LNCaP clone FGC (cell line): ENCODE measurements around the gene C1QC.
A peak's percentile ranks its signal among the peaks of the same experiment; 100 is the strongest.

Experiments
- DNase-seq: peaks from one replicate; pipeline ENCODE4 v3.0.0-alpha.2; 2011; ENCODE audit warnings: low read depth
- H3K4me3 ChIP-seq: 2 replicates; pipeline ENCODE4 v1.5.1; 2011; ENCODE audit warnings: mild to moderate bottlenecking, low read depth, low read length, control low read depth
- TF ChIP-seq, protein P1 (sequence below): IDR thresholded peaks from 2 replicates; pipeline ENCODE4 v1.5.1; 2012; ENCODE audit warnings: mild to moderate bottlenecking; ENCODE audit not compliant: control insufficient read depth, insufficient read depth; ENCODE audit errors: extremely low read depth

The C1QC gene

GRCh38 chr1:22636927-22637326, 6.5 kb upstream of the C1QC start:
- DNase-seq: no peak
- TF ChIP-seq, protein P1, sequence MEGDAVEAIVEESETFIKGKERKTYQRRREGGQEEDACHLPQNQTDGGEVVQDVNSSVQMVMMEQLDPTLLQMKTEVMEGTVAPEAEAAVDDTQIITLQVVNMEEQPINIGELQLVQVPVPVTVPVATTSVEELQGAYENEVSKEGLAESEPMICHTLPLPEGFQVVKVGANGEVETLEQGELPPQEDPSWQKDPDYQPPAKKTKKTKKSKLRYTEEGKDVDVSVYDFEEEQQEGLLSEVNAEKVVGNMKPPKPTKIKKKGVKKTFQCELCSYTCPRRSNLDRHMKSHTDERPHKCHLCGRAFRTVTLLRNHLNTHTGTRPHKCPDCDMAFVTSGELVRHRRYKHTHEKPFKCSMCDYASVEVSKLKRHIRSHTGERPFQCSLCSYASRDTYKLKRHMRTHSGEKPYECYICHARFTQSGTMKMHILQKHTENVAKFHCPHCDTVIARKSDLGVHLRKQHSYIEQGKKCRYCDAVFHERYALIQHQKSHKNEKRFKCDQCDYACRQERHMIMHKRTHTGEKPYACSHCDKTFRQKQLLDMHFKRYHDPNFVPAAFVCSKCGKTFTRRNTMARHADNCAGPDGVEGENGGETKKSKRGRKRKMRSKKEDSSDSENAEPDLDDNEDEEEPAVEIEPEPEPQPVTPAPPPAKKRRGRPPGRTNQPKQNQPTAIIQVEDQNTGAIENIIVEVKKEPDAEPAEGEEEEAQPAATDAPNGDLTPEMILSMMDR: no peak
- H3K4me3 ChIP-seq: no peak overlapping the region

- TF ChIP-seq, protein P1: no peak
- no peak overlapping the region for H3K4me3 ChIP-seq
Measured at GRCh38 chr1:22637907-22638445, 5.5 kb upstream of the C1QC start.

DNA sequence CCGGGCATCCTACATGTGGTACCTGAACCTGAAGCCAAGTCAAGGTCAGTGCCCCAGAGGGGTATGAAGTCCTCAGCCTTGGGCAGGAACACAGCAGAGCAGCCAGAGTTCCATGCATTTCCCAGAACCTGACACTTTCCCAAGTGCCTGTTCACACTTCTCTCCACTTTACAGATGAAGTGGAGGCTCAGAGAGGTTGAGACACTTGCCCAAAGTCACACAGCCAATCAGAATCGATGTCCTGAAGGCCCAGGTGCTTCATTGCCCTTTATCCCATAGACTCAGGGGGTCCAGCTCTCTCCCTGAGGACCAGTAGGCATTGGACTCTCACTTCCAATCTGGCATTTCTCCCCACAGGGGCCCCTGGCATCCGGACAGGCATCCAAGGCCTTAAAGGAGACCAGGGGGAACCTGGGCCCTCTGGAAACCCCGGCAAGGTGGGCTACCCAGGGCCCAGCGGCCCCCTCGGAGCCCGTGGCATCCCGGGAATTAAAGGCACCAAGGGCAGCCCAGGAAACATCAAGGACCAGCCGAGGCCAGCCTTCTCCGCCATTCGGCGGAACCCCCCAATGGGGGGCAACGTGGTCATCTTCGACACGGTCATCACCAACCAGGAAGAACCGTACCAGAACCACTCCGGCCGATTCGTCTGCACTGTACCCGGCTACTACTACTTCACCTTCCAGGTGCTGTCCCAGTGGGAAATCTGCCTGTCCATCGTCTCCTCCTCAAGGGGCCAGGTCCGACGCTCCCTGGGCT, 4.8 kb upstream of the C1QC start:
- TF ChIP-seq, protein P1: no peak
- DNase-seq: no peak
- no peak overlapping the region for H3K4me3 ChIP-seq

More at GRCh38 chr1:22637907-22638445, 5.5 kb upstream of the C1QC start:
- no peak for DNase-seq

DNA sequence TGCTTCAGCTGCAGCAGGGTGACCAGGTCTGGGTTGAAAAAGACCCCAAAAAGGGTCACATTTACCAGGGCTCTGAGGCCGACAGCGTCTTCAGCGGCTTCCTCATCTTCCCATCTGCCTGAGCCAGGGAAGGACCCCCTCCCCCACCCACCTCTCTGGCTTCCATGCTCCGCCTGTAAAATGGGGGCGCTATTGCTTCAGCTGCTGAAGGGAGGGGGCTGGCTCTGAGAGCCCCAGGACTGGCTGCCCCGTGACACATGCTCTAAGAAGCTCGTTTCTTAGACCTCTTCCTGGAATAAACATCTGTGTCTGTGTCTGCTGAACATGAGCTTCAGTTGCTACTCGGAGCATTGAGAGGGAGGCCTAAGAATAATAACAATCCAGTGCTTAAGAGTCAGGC, 4.1 kb upstream of the C1QC start:
- TF ChIP-seq, protein P1: no peak
- no peak for DNase-seq
- no peak overlapping the region for H3K4me3 ChIP-seq

- TF ChIP-seq, protein P1: no peak
- DNase-seq: no peak
- H3K4me3 ChIP-seq: no peak overlapping the region
Measured at GRCh38 chr1:22641247-22641646, 2.2 kb upstream of the C1QC start.

- TF ChIP-seq, protein P1: peak; percentile 74
Measured at GRCh38 chr1:22641906-22642636, 1.4 kb upstream of the C1QC start.

More at GRCh38 chr1:22641906-22642636, 1.4 kb upstream of the C1QC start:
- no peak for DNase-seq
- no peak overlapping the region for H3K4me3 ChIP-seq
